CD14-positive monocyte (primary cell): ENCODE results near the gene AQP12A. TPM values are rescaled to one million over a fixed set of nuclear protein-coding genes. Genes with fewer than 3 reads are reported as not detected.
"Not testable (repeated sequence)": the region's sequence is repeated elsewhere in the genome, so short reads cannot be mapped to it uniquely, and the experiment has no call there.

ENCODE experiments used
- DNase-seq, 3 donors: peaks; one replicate each; pipeline ENCODE4 v3.0.0-alpha.2; 2011 to 2022
- H2AFZ ChIP-seq: 2 replicates; pipeline ENCODE4 v1.6.0; 2012; ENCODE audit warnings: mild to moderate bottlenecking, low read depth, low read length, inconsistent platforms; ENCODE audit not compliant: insufficient read depth, poor library complexity, severe bottlenecking
- H3K27ac ChIP-seq, 2 donors: 1 replicate in 1 of 2; 2 replicates in 1 of 2; pipeline ENCODE4 v1.5.1; 2012 to 2013; ENCODE audit warnings: low read length in 2 of 2, control low read depth in 1 of 2, inconsistent platforms in 1 of 2, low read depth in 1 of 2, mild to moderate bottlenecking in 1 of 2
- H3K27me3 ChIP-seq, 2 donors: one replicate each; pipeline versions ENCODE4 v1.6.0 to v1.6.1; 2011 to 2013; ENCODE audit warnings: low read length in 2 of 2; ENCODE audit not compliant: control insufficient read depth in 2 of 2, insufficient read depth in 2 of 2
- H3K36me3 ChIP-seq, 2 donors: replicated peaks in 1 of 2; 1 replicate in 1 of 2; 2 replicates in 1 of 2; pipeline versions ENCODE4 v1.5.1 to v1.6.1; 2012 to 2013; ENCODE audit warnings: low read length in 2 of 2, control low read depth in 1 of 2, inconsistent platforms in 1 of 2, mild to moderate bottlenecking in 1 of 2; ENCODE audit not compliant: insufficient read depth in 2 of 2, control insufficient read depth in 1 of 2
- H3K4me1 ChIP-seq, 2 donors: 1 replicate in 1 of 2; 2 replicates in 1 of 2; pipeline versions ENCODE4 v1.5.1 to v1.6.1; 2012 to 2013; ENCODE audit warnings: low read length in 2 of 2, control low read depth in 1 of 2, inconsistent platforms in 1 of 2, mild to moderate bottlenecking in 1 of 2, moderate library complexity in 1 of 2; ENCODE audit not compliant: insufficient read depth in 2 of 2, control insufficient read depth in 1 of 2
- H3K4me2 ChIP-seq: replicated peaks from 2 replicates; pipeline ENCODE3; 2012; ENCODE audit warnings: low read length, moderate library complexity, mild to moderate bottlenecking; ENCODE audit not compliant: poor library complexity, severe bottlenecking; ENCODE audit errors: extremely low read depth
- H3K4me3 ChIP-seq, 3 experiments: fragments of 200-600 bp in 1 of 3; sonication (generic) in 1 of 3; replicated peaks in 1 of 3; 1 replicate in 2 of 3; 2 replicates in 1 of 3; pipeline ENCODE4 v1.5.1; 2011 to 2013; ENCODE audit warnings: low read length in 3 of 3, mild to moderate bottlenecking in 3 of 3, control low read depth in 2 of 3, low read depth in 2 of 3, inconsistent platforms in 1 of 3, moderate library complexity in 1 of 3
- H3K79me2 ChIP-seq: 2 replicates; pipeline ENCODE4 v1.6.0; 2012; ENCODE audit warnings: mild to moderate bottlenecking, control low read depth, inconsistent platforms, low read length, moderate library complexity; ENCODE audit not compliant: insufficient read depth
- H3K9ac ChIP-seq: 2 replicates; pipeline ENCODE4 v1.6.0; 2017; ENCODE audit warnings: low read length, mild to moderate bottlenecking; ENCODE audit not compliant: insufficient read depth, poor library complexity, severe bottlenecking
- H3K9me3 ChIP-seq, 2 donors: replicated peaks in 1 of 2; 1 replicate in 1 of 2; 2 replicates in 1 of 2; pipeline versions ENCODE4 v1.5.1 to v1.6.1; 2012 to 2013; ENCODE audit warnings: low read length in 2 of 2, control low read depth in 1 of 2; ENCODE audit not compliant: control insufficient read depth in 1 of 2, insufficient read depth in 1 of 2
- H4K20me1 ChIP-seq: 2 replicates; pipeline ENCODE4 v1.6.0; 2012; ENCODE audit warnings: mild to moderate bottlenecking, low read length, control low read depth, moderate library complexity; ENCODE audit not compliant: insufficient read depth
- H3K27ac Mint-ChIP-seq, 7 donors: one replicate each; pipeline ENCODE4 v1.8.0; 2020; ENCODE audit warnings: mild to moderate bottlenecking in 7 of 7, mixed read lengths in 7 of 7, moderate library complexity in 6 of 7, inconsistent platforms in 2 of 7
- H3K27me3 Mint-ChIP-seq, 3 donors: one replicate each; pipeline ENCODE4 v1.8.0; 2021 to 2022; ENCODE audit warnings: low read depth in 3 of 3, mild to moderate bottlenecking in 3 of 3, mixed read lengths in 3 of 3, moderate library complexity in 3 of 3, inconsistent platforms in 1 of 3
- H3K36me3 Mint-ChIP-seq, 2 donors: one replicate each; pipeline ENCODE4 v1.8.0; 2020; ENCODE audit warnings: mixed read lengths in 2 of 2, inconsistent platforms in 1 of 2, mild to moderate bottlenecking in 1 of 2
- H3K4me1 Mint-ChIP-seq: one replicate; pipeline ENCODE4 v1.8.0; 2020; ENCODE audit warnings: mild to moderate bottlenecking, mixed read lengths
- H3K4me3 Mint-ChIP-seq, 2 donors: one replicate each; pipeline ENCODE4 v1.8.0; 2020; ENCODE audit warnings: mild to moderate bottlenecking in 2 of 2, mixed read lengths in 2 of 2, moderate library complexity in 1 of 2
- H3K9me3 Mint-ChIP-seq, 7 donors: one replicate each; pipeline ENCODE4 v1.8.0; 2020 to 2022; ENCODE audit warnings: mixed read lengths in 7 of 7, mild to moderate bottlenecking in 6 of 7, moderate library complexity in 6 of 7, inconsistent platforms in 2 of 7
- WGBS: methylation state at CpG from one replicate; pipeline ENCODE4 v1.1.5; 2013; ENCODE audit warnings: missing lambda C conversion rate; ENCODE audit not compliant: insufficient coverage; 5-methylcytosine and 5-hydroxymethylcytosine counted together
- intact Hi-C, 2 donors: fragments of 100-400 bp; cut with micrococcal nuclease; formaldehyde crosslinking; loops; one replicate each; pipeline versions ENCODE4 v1.15.0 to v1.15.1; 2023
- polyA plus RNA-seq, 3 donors: library from polyadenylated mRNA; depleted of rRNA in 1 of 3; unstranded in 2 of 3; stranded (reverse) in 1 of 3; fragments of 300-500 nt in 2 of 3; fragments of >200 nt in 1 of 3; fragmentation: Illumina TruSeq in 2 of 3; gene quantifications; 1 replicate in 2 of 3; 2 replicates in 1 of 3; pipeline ENCODE4 v1.2.3, GENCODE V29; 2012 to 2021

AQP12A gene
- polyA plus RNA-seq, 3 donors: not detected

DNA sequence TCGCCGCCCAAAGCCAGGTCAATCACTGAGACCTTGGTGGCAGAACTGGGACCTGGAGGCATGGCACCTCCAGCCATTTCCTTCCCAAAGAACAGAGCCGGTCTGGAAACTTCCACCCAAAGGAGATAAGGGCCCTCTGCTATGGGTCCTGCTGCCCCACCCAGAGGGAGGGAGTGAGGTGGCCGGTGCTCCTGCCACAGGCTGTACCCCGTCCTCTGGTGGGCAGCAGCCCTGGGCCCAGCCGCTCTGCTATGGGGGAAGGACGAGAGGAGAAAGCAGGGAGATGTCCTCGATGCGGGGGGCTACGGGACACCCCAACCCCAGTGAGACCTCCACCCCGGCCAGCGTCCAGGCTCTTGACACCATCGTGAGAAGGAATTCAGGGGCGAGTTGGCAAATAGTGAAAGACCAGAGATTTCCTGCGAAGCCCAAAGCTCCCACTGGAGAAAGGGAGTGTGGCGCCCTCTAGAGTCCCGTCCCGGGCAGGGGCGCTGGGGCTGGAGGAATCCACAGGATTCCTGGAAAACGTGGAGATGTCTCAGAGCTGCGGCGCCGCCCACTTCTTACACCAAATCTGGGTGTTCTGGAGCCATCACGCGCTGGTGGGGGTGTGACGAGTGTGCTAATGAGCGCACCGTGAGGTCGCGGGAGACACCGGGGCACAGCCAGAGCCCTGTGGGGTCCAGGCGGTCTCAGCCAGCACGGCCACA is 7.3 kb downstream of the AQP12A start:
- H3K4me3 Mint-ChIP-seq, H3K36me3 Mint-ChIP-seq, H3K27me3 Mint-ChIP-seq, H3K9ac ChIP-seq, H3K36me3 ChIP-seq, H4K20me1 ChIP-seq, DNase-seq, H3K9me3 Mint-ChIP-seq, H3K79me2 ChIP-seq, H3K27ac ChIP-seq, H3K4me3 ChIP-seq, H3K4me1 Mint-ChIP-seq, H3K9me3 ChIP-seq, H3K4me2 ChIP-seq, H3K27me3 ChIP-seq, H3K4me1 ChIP-seq, H3K27ac Mint-ChIP-seq, H2AFZ ChIP-seq, intact Hi-C loops: not testable (repeated sequence)
- WGBS: no CpG with 5 or more reads among the region's 33 CpGs

DNA sequence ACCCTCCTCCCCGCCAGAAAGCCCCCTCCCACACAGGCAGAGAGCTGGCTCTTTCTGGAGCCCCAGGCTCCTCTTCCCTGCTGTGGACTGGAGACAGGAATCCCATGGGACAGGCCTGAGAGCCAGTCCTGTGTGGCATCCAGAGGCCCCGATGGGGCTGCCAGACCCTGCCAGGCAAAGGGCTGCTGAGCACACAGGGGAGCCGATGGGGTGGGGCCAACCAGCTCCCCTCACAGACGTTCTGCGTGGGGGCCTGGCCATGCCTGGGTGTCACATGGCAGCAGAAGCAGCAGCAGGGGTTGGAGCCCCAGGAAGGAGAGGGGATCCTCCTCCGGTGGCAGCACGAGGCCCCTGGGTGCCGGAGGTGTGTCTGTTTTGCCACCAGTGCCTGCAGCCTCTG is 8.2 kb downstream of the AQP12A start:
- H3K4me1 ChIP-seq, H3K4me3 ChIP-seq, H3K36me3 Mint-ChIP-seq, H3K79me2 ChIP-seq, H3K36me3 ChIP-seq, H3K4me2 ChIP-seq, DNase-seq, H2AFZ ChIP-seq, H3K27me3 Mint-ChIP-seq, H3K9ac ChIP-seq, H3K9me3 ChIP-seq, H3K9me3 Mint-ChIP-seq, H3K4me1 Mint-ChIP-seq, H3K27me3 ChIP-seq, H3K27ac Mint-ChIP-seq, H3K27ac ChIP-seq, H3K4me3 Mint-ChIP-seq, H4K20me1 ChIP-seq: not testable (repeated sequence)
- intact Hi-C loops: loop anchor here (5.0 kb wide), 1 partner anchor 188 kb away; no protein-coding TSS in a partner anchor
- 56% methylated on average over 3 of the region's 8 CpGs for WGBS

DNA sequence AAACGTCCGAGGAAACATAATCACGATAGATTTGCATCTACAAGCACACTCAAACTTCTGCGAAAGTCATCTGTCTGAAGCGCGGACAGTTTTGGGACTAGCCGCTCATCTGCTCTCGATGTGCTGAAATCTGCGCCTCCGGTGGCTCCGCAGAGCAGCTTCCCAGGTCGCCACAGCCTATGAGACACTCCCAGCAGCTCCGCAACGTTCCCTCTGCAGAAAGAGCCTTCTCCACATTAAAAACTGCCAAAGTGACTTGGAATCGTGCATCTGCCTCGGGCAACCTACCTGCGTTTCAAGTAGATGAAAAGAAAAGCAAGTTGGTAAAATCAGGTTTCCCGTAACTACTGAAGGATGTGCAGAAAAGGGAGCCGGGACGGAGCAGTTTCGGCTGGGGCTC is 8.9 kb downstream of the AQP12A start:
- H3K27me3 ChIP-seq, H3K27ac ChIP-seq, H3K27me3 Mint-ChIP-seq, H4K20me1 ChIP-seq, H2AFZ ChIP-seq, H3K4me3 Mint-ChIP-seq, H3K9me3 Mint-ChIP-seq, H3K9me3 ChIP-seq, H3K4me3 ChIP-seq, DNase-seq, H3K36me3 Mint-ChIP-seq, H3K4me1 ChIP-seq, H3K79me2 ChIP-seq, H3K36me3 ChIP-seq, H3K4me2 ChIP-seq, H3K9ac ChIP-seq, H3K27ac Mint-ChIP-seq, H3K4me1 Mint-ChIP-seq: not testable (repeated sequence)
- intact Hi-C loops: loop anchor here (5.0 kb wide), 1 partner anchor 188 kb away; no protein-coding TSS in a partner anchor
- 100% methylated on average over 10 of the region's 21 CpGs for WGBS
